ENCODE results near the gene THOC7. TPM values are rescaled to one million over a fixed set of nuclear protein-coding genes. Genes with fewer than 3 reads are reported as not detected.

Gene THOC7
- total RNA-seq, 3 donors from 2014 or later (not counting 1 experiment from before 2014, with no cell fraction given) = 30.3 to 35.8 (median 32.5) TPM

GRCh38 chr3:63832395-63832794 lies 31.2 kb downstream of the THOC7 start:
- Mint-ChIP-seq H3K9me3 (no peaks in the 10 kb centered on the region), H3K27ac (no peak overlapping the region), H3K36me3 (peaks cover 4% of the 10 kb centered on the region), H3K4me1 (no peaks in the 10 kb centered on the region), H3K4me3 (no peak overlapping the region), H3K27me3 (ENCODE audit: low read depth in 2 of 2) (no peaks in the 10 kb centered on the region)
- intact Hi-C loops (cut with micrococcal nuclease) = no loop called here
- Histone ChIP-seq H3K27ac (ENCODE audit: low read length) (no peak overlapping the region), H3K27me3 (ENCODE audit: control insufficient read depth, insufficient read depth, low read length) (no peaks in the 10 kb centered on the region), H3K4me1 (ENCODE audit: control insufficient read depth, insufficient read depth, low read length) (no peaks in the 10 kb centered on the region), H3K9me3 (ENCODE audit: control insufficient read depth, insufficient read depth, low read length) (no peaks in the 10 kb centered on the region), H3K36me3 (ENCODE audit: control insufficient read depth, insufficient read depth, low read length) (peaks cover 36% of the 10 kb centered on the region), H3K4me3 (ENCODE audit: low read length) (no peak overlapping the region)
- WGBS (ENCODE audit: insufficient coverage) = 99% methylated on average over 5 of the region's 6 CpGs
- ATAC-seq = no peak
- no peak for DNase-seq
- TF ChIP-seq CTCF (IDR thresholded peaks at IDR 0.05) = no peak

GRCh38 chr3:63830526-63830925 lies 33.1 kb downstream of the THOC7 start:
- no peaks in the 10 kb centered on the region for H3K4me1 Mint-ChIP-seq
- H3K36me3 Mint-ChIP-seq = peaks cover 4% of the 10 kb centered on the region
- TF ChIP-seq CTCF (IDR thresholded peaks at IDR 0.05) = no peak
- H3K27me3 ChIP-seq (ENCODE audit: control insufficient read depth, insufficient read depth, low read length) = no peaks in the 10 kb centered on the region
- 97% methylated on average over 6 of the region's 6 CpGs for WGBS (ENCODE audit: insufficient coverage)
- H3K4me1 ChIP-seq (ENCODE audit: control insufficient read depth, insufficient read depth, low read length) = no peaks in the 10 kb centered on the region
- ATAC-seq (no peak), DNase-seq (no peak)
- no peak overlapping the region for H3K4me3 Mint-ChIP-seq
- intact Hi-C loops (cut with micrococcal nuclease) = no loop called here
- H3K27ac ChIP-seq (ENCODE audit: low read length) = no peak overlapping the region
- H3K36me3 ChIP-seq (ENCODE audit: control insufficient read depth, insufficient read depth, low read length) = peaks cover 30% of the 10 kb centered on the region
- H3K27me3 Mint-ChIP-seq (ENCODE audit: low read depth in 2 of 2) = no peaks in the 10 kb centered on the region
- no peaks in the 10 kb centered on the region for H3K9me3 Mint-ChIP-seq
- H3K9me3 ChIP-seq (ENCODE audit: control insufficient read depth, insufficient read depth, low read length) = no peaks in the 10 kb centered on the region
- no peak overlapping the region for H3K4me3 ChIP-seq (ENCODE audit: low read length)
- no peak overlapping the region for H3K27ac Mint-ChIP-seq

GRCh38 chr3:63824309-63824708 lies 39.3 kb downstream of the THOC7 start:
- no peak for TF ChIP-seq CTCF (IDR thresholded peaks at IDR 0.05)
- intact Hi-C loops (cut with micrococcal nuclease) = no loop called here
- no peaks in the 10 kb centered on the region for H3K27me3 ChIP-seq (ENCODE audit: control insufficient read depth, insufficient read depth, low read length)
- Mint-ChIP-seq H3K27ac (no peak overlapping the region), H3K27me3 (ENCODE audit: low read depth in 2 of 2) (no peaks in the 10 kb centered on the region), H3K4me3 (no peak overlapping the region), H3K9me3 (no peaks in the 10 kb centered on the region), H3K4me1 (no peaks in the 10 kb centered on the region), H3K36me3 (peaks cover 4% of the 10 kb centered on the region)
- WGBS (ENCODE audit: insufficient coverage) = 91% methylated on average over 4 of the region's 4 CpGs
- no peak overlapping the region for H3K27ac ChIP-seq (ENCODE audit: low read length)
- no peaks in the 10 kb centered on the region for H3K4me1 ChIP-seq (ENCODE audit: control insufficient read depth, insufficient read depth, low read length)
- H3K9me3 ChIP-seq (ENCODE audit: control insufficient read depth, insufficient read depth, low read length) = no peaks in the 10 kb centered on the region
- peaks cover 5% of the 10 kb centered on the region for H3K36me3 ChIP-seq (ENCODE audit: control insufficient read depth, insufficient read depth, low read length)
- ATAC-seq (no peak), DNase-seq (no peak)
- H3K4me3 ChIP-seq (ENCODE audit: low read length) = no peak overlapping the region

GRCh38 chr3:63819151-63819398 lies 44.5 kb downstream of the THOC7 start, which contains the start of gene C3orf49:
C3orf49 (plus strand) TSS chr3:63819299; CDS start chr3:63819472, 173 bp downstream.
- no peak for TF ChIP-seq CTCF (IDR thresholded peaks at IDR 0.05)
- WGBS (ENCODE audit: insufficient coverage) = no CpG with 5 or more reads among the region's 1 CpG
- H3K4me3 ChIP-seq (ENCODE audit: low read length) = no peak within 1 kb of the TSS
- Mint-ChIP-seq H3K9me3 (no peaks in the 10 kb centered on the region), H3K27me3 (ENCODE audit: low read depth in 2 of 2) (no peaks in the 10 kb centered on the region), H3K4me1 (peaks cover 15 to 16% of the 10 kb centered on the region in 2 donors), H3K27ac (no peak within 1 kb of the TSS), H3K4me3 (no peak within 1 kb of the TSS), H3K36me3 (no peaks in the 10 kb centered on the region)
- H3K9me3 ChIP-seq (ENCODE audit: control insufficient read depth, insufficient read depth, low read length) = no peaks in the 10 kb centered on the region
- no peaks in the 10 kb centered on the region for H3K36me3 ChIP-seq (ENCODE audit: control insufficient read depth, insufficient read depth, low read length)
- no peaks in the 10 kb centered on the region for H3K27me3 ChIP-seq (ENCODE audit: control insufficient read depth, insufficient read depth, low read length)
- intact Hi-C loops (cut with micrococcal nuclease) = loop anchor here (5.0 to 10.0 kb wide), 2 partner anchors 1484 to 1617 kb away; no protein-coding TSS in a partner anchor
- no peak within 1 kb of the TSS for H3K27ac ChIP-seq (ENCODE audit: low read length)
- no peak for DNase-seq
- no peak for ATAC-seq
- H3K4me1 ChIP-seq (ENCODE audit: control insufficient read depth, insufficient read depth, low read length) = peaks cover 6% of the 10 kb centered on the region

All from natural killer cell (primary cell).